Aorta (tissue), 5 donors: Measurements from ENCODE around the gene OSBPL5. TPM values are rescaled to one million over a fixed set of nuclear protein-coding genes. Genes with fewer than 3 reads are reported as not detected.

Experiments used
- ATAC-seq: fragments of 200-7000 bp; cut with Tn5 transposase; one replicate; pipeline ENCODE4 v1.9.1; 2022; ENCODE audit warnings: moderate library complexity; ENCODE audit not compliant: low FRiP score
- DNase-seq, 2 donors: peaks; one replicate each; pipeline ENCODE4 v3.0.0-alpha.2; 2020
- H3K27ac ChIP-seq, 2 donors: one replicate each; pipeline ENCODE4 v1.5.1; 2013; ENCODE audit warnings: low read length in 2 of 2, mild to moderate bottlenecking in 2 of 2, moderate library complexity in 2 of 2, control low read depth in 1 of 2, inconsistent platforms in 1 of 2, low read depth in 1 of 2
- H3K27me3 ChIP-seq, 2 donors: one replicate each; pipeline ENCODE4 v1.6.1; 2013; ENCODE audit warnings: control low read depth in 1 of 2, low read length in 1 of 2, mild to moderate bottlenecking in 1 of 2, moderate library complexity in 1 of 2; ENCODE audit not compliant: insufficient read depth in 2 of 2, control insufficient read depth in 1 of 2
- H3K36me3 ChIP-seq, 2 donors: one replicate each; pipeline ENCODE4 v1.6.1; 2013; ENCODE audit warnings: control low read depth in 1 of 2, low read length in 1 of 2, mild to moderate bottlenecking in 1 of 2; ENCODE audit not compliant: insufficient read depth in 2 of 2, control insufficient read depth in 1 of 2
- H3K4me1 ChIP-seq, 2 donors: one replicate each; pipeline ENCODE4 v1.6.1; 2013; ENCODE audit warnings: low read length in 2 of 2, control low read depth in 1 of 2, mild to moderate bottlenecking in 1 of 2, moderate library complexity in 1 of 2; ENCODE audit not compliant: insufficient read depth in 2 of 2, control insufficient read depth in 1 of 2
- H3K4me3 ChIP-seq, 2 donors: one replicate each; pipeline ENCODE4 v1.5.1; 2013; ENCODE audit warnings: low read length in 2 of 2, control low read depth in 1 of 2, mild to moderate bottlenecking in 1 of 2
- H3K9me3 ChIP-seq: one replicate; pipeline ENCODE4 v1.6.1; 2013; ENCODE audit warnings: mild to moderate bottlenecking, low read length; ENCODE audit not compliant: control insufficient read depth
- whole genome bisulfite sequencing, 2 donors: extraction: QIAGEN DNeasy Blood & Tissue Kit; methylation state at CpG; one replicate each; pipeline ENCODE4 v1.1.7; 2013; 5-methylcytosine and 5-hydroxymethylcytosine counted together
- intact Hi-C, 2 donors: fragments of 100-400 bp; cut with DNase I; formaldehyde crosslinking; loops; one replicate each; pipeline versions ENCODE4 v1.14.2 to v1.15.0; 2022
- polyA plus RNA-seq, 2 donors: library from polyadenylated mRNA; stranded (reverse); fragments of 200-250 nt; gene quantifications; one replicate each; pipeline ENCODE4 v1.2.3, GENCODE V29; 2013
- total RNA-seq, 2 donors: library from RNA; stranded (reverse); fragmentation: NEBNext Ultra II Directional; extraction: Animal tissue kit (Norgen Biotek cat#: 25700); gene quantifications; one replicate each; pipeline ENCODE4 v1.2.1, GENCODE V29; 2021
- donor health status: healthy with polysubstance abuse.
- donor health status: Bipolar disorder and iron deficiency.
- donor health status: DM: no; HTN: no; CAD: no.
- donor health status: DM: no; HTN: no; CAD: no.
- donor health status: DM: yes; HTN: yes; CAD: no.

The OSBPL5 gene
- total and polyA plus RNA-seq, 4 donors, result 11.9 to 69.1 (median 56.2) TPM

DNA sequence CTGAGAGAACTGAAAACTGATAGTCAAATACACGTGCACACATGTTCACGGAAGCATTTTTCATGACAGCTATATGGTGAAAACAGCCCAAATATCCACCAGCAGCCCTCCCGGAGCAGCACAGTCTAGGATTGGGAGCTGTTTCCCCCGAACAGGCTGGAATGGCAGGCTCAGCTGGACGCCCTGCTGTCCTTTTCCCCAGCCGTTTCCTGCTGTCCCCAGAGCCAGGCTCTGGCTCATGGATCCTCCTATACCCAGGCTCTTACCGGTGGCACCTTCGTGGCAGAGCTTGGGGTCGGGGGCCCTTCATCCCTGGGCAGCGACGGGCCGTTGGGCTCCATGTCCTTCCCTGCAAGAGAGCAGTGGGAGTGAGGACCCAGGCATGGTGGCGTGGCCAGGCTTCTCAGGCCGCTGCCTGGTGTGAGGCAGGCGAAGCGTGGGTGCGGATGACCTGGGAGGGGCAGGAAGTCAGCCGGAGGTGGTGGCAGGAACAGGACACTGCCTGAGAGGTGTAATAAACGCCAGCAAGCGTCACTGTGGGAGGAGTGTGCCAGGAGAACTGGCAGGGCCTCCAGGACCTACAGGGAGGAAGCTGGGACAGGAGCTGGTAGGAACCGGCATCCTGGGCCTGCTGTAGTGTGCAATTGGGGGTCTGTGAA, 38.8 kb downstream of the OSBPL5 start:
- WGBS, 2 donors, result 91% methylated on average over 21 of the region's 21 CpGs
- H3K9me3 ChIP-seq, result no peaks in the 10 kb centered on the region
- no peaks in the 10 kb centered on the region for H3K36me3 ChIP-seq
- DNase-seq (peak; percentile 46 to 76), ATAC-seq (no peak)
- no peaks in the 10 kb centered on the region for H3K4me1 ChIP-seq
- H3K27me3 ChIP-seq, result no peaks in the 10 kb centered on the region
- no peak overlapping the region for H3K4me3 ChIP-seq
- intact Hi-C loops, result no loop called here
- H3K27ac ChIP-seq, result no peak overlapping the region

DNA sequence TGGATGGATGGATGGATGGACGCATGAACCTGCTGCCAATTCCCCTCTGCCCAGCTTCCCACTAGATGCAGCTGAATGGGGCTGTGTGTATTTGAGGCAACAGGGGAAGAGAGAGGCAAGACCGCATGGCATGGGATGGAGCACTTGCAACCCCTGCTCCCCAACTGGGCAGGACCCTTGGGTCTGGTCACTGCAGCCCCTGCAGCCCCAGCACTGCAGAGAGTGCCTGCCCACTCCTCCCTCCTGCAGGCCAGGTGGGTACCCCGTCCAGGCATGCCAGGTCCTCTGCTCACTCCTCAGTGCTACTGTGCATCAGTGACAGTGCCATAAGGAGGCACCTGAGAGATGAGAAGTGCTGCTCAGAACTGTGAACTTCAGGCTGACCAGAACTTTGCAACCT, 40.3 kb downstream of the OSBPL5 start:
- H3K4me1 ChIP-seq, result no peaks in the 10 kb centered on the region
- H3K27me3 ChIP-seq, result no peaks in the 10 kb centered on the region
- peak overlapping the region in 1 of 2 donors; percentile 41 for H3K27ac ChIP-seq
- no peak for ATAC-seq
- intact Hi-C loops, result loop anchor here in 1 of 2 donors (5.0 kb wide), 1 partner anchor 32 kb away; no protein-coding TSS in a partner anchor
- peak; percentile 44 to 61 for DNase-seq
- no peak overlapping the region for H3K4me3 ChIP-seq
- WGBS, 2 donors, result 62 to 74% methylated on average over 3 of the region's 3 CpGs
- no peaks in the 10 kb centered on the region for H3K9me3 ChIP-seq
- H3K36me3 ChIP-seq, result no peaks in the 10 kb centered on the region

DNA sequence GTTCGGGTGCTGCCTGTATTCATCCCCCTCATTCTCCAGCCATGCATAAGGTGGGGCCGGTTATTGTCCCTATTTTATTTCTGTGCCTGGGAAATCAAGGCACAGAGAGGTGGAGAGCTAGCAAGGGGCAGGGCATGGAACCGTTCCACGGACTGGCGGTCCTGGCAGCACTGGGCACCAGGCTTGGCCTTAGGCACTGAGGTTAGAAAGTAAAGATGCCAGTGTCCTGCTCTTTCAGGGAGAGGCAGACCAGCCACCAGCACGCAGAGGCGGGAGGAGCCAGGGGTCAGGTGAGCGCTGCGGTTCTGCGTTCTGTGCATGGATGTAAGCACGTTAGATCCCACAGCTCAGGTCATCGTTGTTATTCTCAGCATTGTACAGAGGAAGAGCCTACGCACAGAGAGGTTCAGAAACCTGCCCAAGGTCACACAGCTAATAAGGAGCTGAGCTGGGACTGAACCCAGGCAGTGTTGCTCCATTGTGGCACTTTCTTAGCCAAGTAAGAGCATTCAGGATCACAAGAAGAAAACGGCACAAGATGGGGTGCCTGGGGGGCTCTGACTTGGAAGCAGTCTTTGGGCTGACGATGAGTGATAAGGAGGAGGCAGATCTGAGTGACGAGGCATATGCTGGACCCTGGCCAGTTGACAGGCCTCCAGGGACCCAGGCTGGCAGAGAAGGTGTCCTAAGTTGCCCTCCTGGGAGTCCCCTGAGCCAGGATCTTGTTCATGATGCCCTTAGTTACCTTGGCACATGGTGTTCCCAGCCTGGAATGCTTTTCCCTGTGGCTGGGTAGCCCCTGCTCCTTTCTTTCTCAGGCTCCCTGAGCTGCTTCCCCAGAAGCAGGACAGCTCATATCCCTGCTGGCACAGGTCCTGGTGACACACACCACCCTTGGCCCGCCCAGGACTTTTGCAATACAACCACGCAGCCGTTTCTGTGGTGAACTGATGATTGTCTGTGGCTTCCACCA, 41.1 kb downstream of the OSBPL5 start:
- peak overlapping the region; percentile 6 to 73 for H3K27ac ChIP-seq
- H3K9me3 ChIP-seq, result no peaks in the 10 kb centered on the region
- 47 to 48% methylated on average over 19 of the region's 19 CpGs for WGBS, 2 donors
- no peaks in the 10 kb centered on the region for H3K27me3 ChIP-seq
- no peak overlapping the region for H3K4me3 ChIP-seq
- intact Hi-C loops, result loop anchor here (2.0 to 5.0 kb wide), 2 partner anchors 33 to 37 kb away; no protein-coding TSS in a partner anchor
- no peaks in the 10 kb centered on the region for H3K36me3 ChIP-seq
- ATAC-seq, result peak; percentile 86
- H3K4me1 ChIP-seq, result no peaks in the 10 kb centered on the region
- peak; percentile 92 to 96 for DNase-seq

DNA sequence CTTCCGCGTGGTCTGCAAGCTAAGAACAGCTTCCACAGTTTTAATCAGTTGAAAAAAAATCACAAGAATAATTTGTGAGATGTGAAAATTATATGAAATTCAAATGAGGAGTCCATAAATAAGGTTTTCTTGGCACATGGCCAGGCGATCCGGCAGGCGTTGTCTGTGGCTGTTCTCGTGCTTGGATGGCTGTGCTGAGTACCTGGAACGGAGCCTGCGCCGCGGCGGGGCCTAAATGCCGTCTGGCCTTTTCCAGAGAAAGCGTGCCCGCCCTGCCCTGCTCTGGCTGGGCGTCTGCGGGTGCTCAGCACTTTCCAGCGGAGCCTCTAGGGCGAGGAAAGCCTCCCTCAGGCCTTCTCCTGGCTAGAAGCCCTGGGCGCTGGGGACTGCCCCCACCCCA, 41.8 kb downstream of the OSBPL5 start:
- H3K9me3 ChIP-seq, result no peaks in the 10 kb centered on the region
- H3K36me3 ChIP-seq, result no peaks in the 10 kb centered on the region
- ATAC-seq, result peak; percentile 44
- H3K27me3 ChIP-seq, result no peaks in the 10 kb centered on the region
- H3K4me1 ChIP-seq, result no peaks in the 10 kb centered on the region
- peak; percentile 82 to 90 for DNase-seq
- peak overlapping the region; percentile 6 to 73 for H3K27ac ChIP-seq
- no peak overlapping the region for H3K4me3 ChIP-seq
- WGBS, 2 donors, result 29 to 31% methylated on average over 19 of the region's 19 CpGs
- intact Hi-C loops, result loop anchor here (2.0 to 5.0 kb wide), 2 partner anchors 34 to 37 kb away; no protein-coding TSS in a partner anchor

DNA sequence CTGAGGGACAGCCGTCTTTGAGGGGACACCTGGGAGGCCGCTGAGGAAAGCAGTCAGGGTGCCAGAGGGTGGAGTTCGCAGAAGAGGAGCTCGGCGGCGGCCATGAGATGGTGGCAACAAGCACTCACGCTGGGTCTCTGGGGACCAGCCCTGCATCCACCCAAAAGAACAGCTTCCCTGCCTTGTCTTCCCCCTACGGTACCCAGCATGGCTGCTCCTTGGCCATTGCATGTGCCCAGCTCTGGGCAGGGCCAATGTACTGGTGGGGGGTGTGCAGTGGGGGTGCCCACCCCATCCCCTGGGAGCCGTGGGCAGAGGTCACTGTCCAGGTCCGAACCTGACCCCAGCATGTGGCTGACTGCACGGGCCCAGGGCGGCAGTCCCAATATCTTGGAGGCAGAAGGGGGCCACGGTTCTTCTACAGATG, 42.3 kb downstream of the OSBPL5 start:
- H3K27me3 ChIP-seq, result no peaks in the 10 kb centered on the region
- no peaks in the 10 kb centered on the region for H3K36me3 ChIP-seq
- H3K4me1 ChIP-seq, result no peaks in the 10 kb centered on the region
- ATAC-seq, result no peak
- DNase-seq, result peak; percentile 47 to 75
- WGBS, 2 donors, result 84 to 90% methylated on average over 13 of the region's 13 CpGs
- no peak overlapping the region for H3K4me3 ChIP-seq
- H3K27ac ChIP-seq, result no peak overlapping the region
- intact Hi-C loops, result loop anchor here (2.0 to 5.0 kb wide), 2 partner anchors 35 to 38 kb away; no protein-coding TSS in a partner anchor
- no peaks in the 10 kb centered on the region for H3K9me3 ChIP-seq

DNA sequence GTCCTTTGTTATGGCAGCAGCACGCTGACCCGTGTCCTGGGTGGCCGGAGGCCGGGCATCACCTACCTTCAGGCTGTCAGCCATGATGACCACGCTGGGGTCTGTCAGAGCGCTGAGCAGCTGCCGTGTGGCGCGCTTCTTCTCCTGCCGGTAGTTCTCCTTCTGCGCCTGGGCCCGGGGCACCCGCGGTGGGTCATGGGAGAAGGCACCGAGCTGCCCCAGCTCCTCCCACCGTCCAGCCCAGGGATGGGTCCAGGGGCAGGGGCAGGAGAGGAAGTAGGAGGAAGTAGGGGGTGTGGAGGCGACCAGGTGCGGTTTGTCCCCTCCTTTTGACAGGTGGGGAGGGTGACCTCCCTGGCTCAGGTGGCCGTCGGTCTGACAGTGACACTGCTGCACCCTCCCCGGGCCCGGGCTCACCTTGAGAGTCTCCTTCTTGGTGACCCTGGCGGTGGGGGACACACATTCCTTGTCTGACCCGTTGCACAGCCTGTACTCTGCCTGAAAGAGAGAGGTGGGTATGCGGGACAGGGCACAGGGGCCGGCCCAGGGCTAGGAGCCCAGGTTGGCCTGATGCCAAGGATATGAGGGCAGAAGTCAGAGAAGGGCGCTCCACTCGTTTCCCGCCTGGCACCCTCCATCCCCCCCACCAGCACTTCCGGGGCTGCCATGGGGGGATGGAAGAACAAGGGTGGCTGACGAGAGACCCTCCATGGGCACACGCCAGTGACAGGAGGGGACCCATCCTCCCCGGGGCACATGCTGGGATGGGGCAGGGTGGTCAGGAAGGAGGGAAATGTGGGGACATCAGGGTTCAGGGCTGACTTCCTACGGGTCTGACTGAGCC, 43.0 kb downstream of the OSBPL5 start:
- no peaks in the 10 kb centered on the region for H3K27me3 ChIP-seq
- ATAC-seq (no peak), DNase-seq (peak; percentile 47 to 74)
- H3K4me3 ChIP-seq, result no peak overlapping the region
- no peaks in the 10 kb centered on the region for H3K4me1 ChIP-seq
- no peaks in the 10 kb centered on the region for H3K36me3 ChIP-seq
- H3K9me3 ChIP-seq, result no peaks in the 10 kb centered on the region
- intact Hi-C loops, result loop anchor here (2.0 to 5.0 kb wide), 2 partner anchors 35 to 39 kb away; no protein-coding TSS in a partner anchor
- no peak overlapping the region for H3K27ac ChIP-seq
- WGBS, 2 donors, result 81 to 83% methylated on average over 31 to 34 of the region's 34 CpGs

DNA sequence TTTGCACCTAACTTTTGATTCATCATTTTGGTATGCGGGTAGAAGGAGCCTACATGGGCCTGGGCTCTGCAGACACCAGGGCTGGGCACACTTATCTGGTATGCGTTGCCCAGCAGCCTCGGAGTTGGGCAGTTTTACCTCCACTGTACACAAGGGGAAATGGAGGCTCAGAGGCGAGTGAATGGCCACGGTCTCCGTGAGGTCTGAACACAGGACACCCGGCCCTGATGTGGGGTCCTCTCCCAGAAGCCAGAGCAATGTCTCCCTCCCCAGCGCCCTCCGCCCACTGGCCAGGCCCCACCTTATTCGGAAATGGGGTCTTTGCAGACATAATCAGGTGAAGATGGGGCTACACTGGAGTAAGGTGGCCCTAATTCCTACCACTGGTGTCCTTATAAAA, 43.7 kb downstream of the OSBPL5 start:
- Histone ChIP-seq H3K27me3 (no peaks in the 10 kb centered on the region), H3K27ac (no peak overlapping the region), H3K36me3 (no peaks in the 10 kb centered on the region), H3K4me1 (no peaks in the 10 kb centered on the region), H3K4me3 (no peak overlapping the region), H3K9me3 (no peaks in the 10 kb centered on the region)
- intact Hi-C loops, result loop anchor here in 1 of 2 donors (5.0 kb wide), 1 partner anchor 36 kb away; no protein-coding TSS in a partner anchor
- peak; percentile 34 to 61 for DNase-seq
- 92 to 94% methylated on average over 10 of the region's 10 CpGs for WGBS, 2 donors
- ATAC-seq, result no peak
